ENCODE data around the gene LEMD1.
"Not testable (repeated sequence)": the region's sequence is repeated elsewhere in the genome, so short reads cannot be mapped to it uniquely, and the experiment has no call there.

Gene LEMD1

GRCh38 chr1:205446828-205447227 is 25.0 kb upstream of the LEMD1 start:
- DNase-seq, result no peak

GRCh38 chr1:205445646-205445935 is 23.7 kb upstream of the LEMD1 start:
- DNase-seq, result no peak

- no peak for DNase-seq
Observed at GRCh38 chr1:205444931-205445645, 23.2 kb upstream of the LEMD1 start.

- no peak for DNase-seq
Observed at GRCh38 chr1:205444300-205444930, 22.6 kb upstream of the LEMD1 start.

- DNase-seq, result no peak
Observed at GRCh38 chr1:205443585-205444299, 21.9 kb upstream of the LEMD1 start.

- DNase-seq, result no peak
Observed at GRCh38 chr1:205442051-205442725, 20.3 kb upstream of the LEMD1 start.

GRCh38 chr1:205441716-205442050 is 19.8 kb upstream of the LEMD1 start:
- no peak for DNase-seq

- no peak for DNase-seq
Observed at GRCh38 chr1:205441318-205441633, 19.4 kb upstream of the LEMD1 start.

GRCh38 chr1:205440476-205441317 is 18.8 kb upstream of the LEMD1 start:
- DNase-seq, result peak in 4 of 5 donors; percentile 47 to 77 (median 52)

- DNase-seq, result no peak
Observed at GRCh38 chr1:205440121-205440475, 18.2 kb upstream of the LEMD1 start.

GRCh38 chr1:205438213-205439158 is 16.6 kb upstream of the LEMD1 start:
- no peak for DNase-seq

- DNase-seq, result no peak
Observed at GRCh38 chr1:205437570-205437969, 15.7 kb upstream of the LEMD1 start.

GRCh38 chr1:205436776-205437410 is 15.0 kb upstream of the LEMD1 start:
- DNase-seq, result no peak

- no peak for DNase-seq
Observed at GRCh38 chr1:205435578-205436573, 14.0 kb upstream of the LEMD1 start.

GRCh38 chr1:205434738-205435137 is 12.9 kb upstream of the LEMD1 start:
- DNase-seq, result no peak

GRCh38 chr1:205432692-205433091 is 10.8 kb upstream of the LEMD1 start:
- not testable (repeated sequence) for DNase-seq

- no peak for DNase-seq
Observed at GRCh38 chr1:205432116-205432515, 10.3 kb upstream of the LEMD1 start.

- DNase-seq, result peak in 4 of 5 donors; percentile 25 to 45 (median 35)
Observed at GRCh38 chr1:205430696-205431305, 8.9 kb upstream of the LEMD1 start.
